IMR-90 (cell line): Measurements from ENCODE around the gene MRPS35. TPM values are rescaled to one million over a fixed set of nuclear protein-coding genes. Genes with fewer than 3 reads are reported as not detected.

Experiments
- ATAC-seq: fragments of 200-7000 bp; cut with Tn5 transposase; 2 replicates; pipeline ENCODE4 v1.9.1; 2020; ENCODE audit warnings: low read depth, mild to moderate bottlenecking, moderate library complexity
- BruUV-seq: library from RNA; stranded (reverse); fragments of 400-500 nt; replicated peaks from 2 replicates; lab custom pipeline; 2021; lab: Mats Ljungman, UMichigan
- CTCF ChIA-PET: fragments of 300-600 bp; formaldehyde crosslinking; extraction: SDS; loops from one replicate; lab custom pipeline; 2021; ENCODE audit warnings: antibody characterized with exemption; lab: Yijun Ruan, JAX
- POLR2A ChIA-PET: fragments of 300-600 bp; sonication (Branson Sonifier 250); formaldehyde crosslinking; loops from one replicate; lab custom pipeline; 2022; ENCODE audit warnings: antibody characterized with exemption; ENCODE audit not compliant: unreplicated experiment; lab: Charles Lee
- DNase-seq: peaks from one replicate; pipeline ENCODE4 v3.0.0; 2013
- H2AFZ ChIP-seq: replicated peaks from 2 replicates; pipeline ENCODE3; 2013; ENCODE audit warnings: low read length, mild to moderate bottlenecking; ENCODE audit not compliant: poor library complexity
- H2AK5ac ChIP-seq: 2 replicates; pipeline ENCODE4 v1.6.1; 2013; ENCODE audit warnings: low read depth, low read length, inconsistent platforms
- H2AK9ac ChIP-seq: replicated peaks from 2 replicates; pipeline ENCODE3; 2013; ENCODE audit warnings: mild to moderate bottlenecking, low read depth, low read length, moderate library complexity; ENCODE audit not compliant: poor library complexity
- H2BK120ac ChIP-seq: 2 replicates; pipeline ENCODE4 v1.6.1; 2013; ENCODE audit warnings: low read depth, low read length, inconsistent platforms
- H2BK15ac ChIP-seq: 3 replicates; pipeline ENCODE4 v1.6.1; 2013; ENCODE audit warnings: low read depth, low read length, inconsistent platforms
- H2BK20ac ChIP-seq: 2 replicates; pipeline ENCODE4 v1.6.1; 2013; ENCODE audit warnings: low read depth, mild to moderate bottlenecking, inconsistent platforms, low read length, moderate library complexity
- H2BK5ac ChIP-seq: 2 replicates; pipeline ENCODE4 v1.6.1; 2013; ENCODE audit warnings: mild to moderate bottlenecking, low read depth, low read length, inconsistent platforms; ENCODE audit not compliant: poor library complexity, severe bottlenecking
- H3K14ac ChIP-seq: replicated peaks from 2 replicates; pipeline ENCODE4 v1.6.1; 2013; ENCODE audit warnings: low read depth, low read length, inconsistent platforms
- H3K18ac ChIP-seq: 2 replicates; pipeline ENCODE4 v1.6.1; 2013; ENCODE audit warnings: low read depth, low read length, control low read depth
- H3K23ac ChIP-seq: 2 replicates; pipeline ENCODE4 v1.6.1; 2013; ENCODE audit warnings: low read depth, low read length, inconsistent platforms
- H3K27ac ChIP-seq: 2 replicates; pipeline ENCODE4 v1.5.1; 2013; ENCODE audit warnings: mild to moderate bottlenecking, control low read depth, low read length; ENCODE audit not compliant: insufficient read depth
- H3K27me3 ChIP-seq: 2 replicates; pipeline ENCODE4 v1.6.1; 2013; ENCODE audit warnings: low read length; ENCODE audit not compliant: control insufficient read depth, insufficient read depth
- H3K36me3 ChIP-seq: 2 replicates; pipeline ENCODE4 v1.6.1; 2013; ENCODE audit warnings: low read length, mixed read lengths; ENCODE audit not compliant: control insufficient read depth, insufficient read depth
- H3K4ac ChIP-seq: 2 replicates; pipeline ENCODE4 v1.6.1; 2013; ENCODE audit warnings: low read depth, low read length, inconsistent platforms
- H3K4me1 ChIP-seq: 2 replicates; pipeline ENCODE4 v1.6.1; 2013; ENCODE audit warnings: low read length, mixed read lengths; ENCODE audit not compliant: control insufficient read depth, insufficient read depth
- H3K4me2 ChIP-seq: 2 replicates; pipeline ENCODE4 v1.6.1; 2013; ENCODE audit warnings: low read depth, mild to moderate bottlenecking, control low read depth, low read length, moderate library complexity
- H3K4me3 ChIP-seq: 2 replicates; pipeline ENCODE4 v1.5.1; 2013; ENCODE audit warnings: low read depth, mild to moderate bottlenecking, control low read depth, low read length, moderate library complexity; ENCODE audit not compliant: insufficient read depth
- H3K56ac ChIP-seq: 2 replicates; pipeline ENCODE4 v1.6.1; 2013; ENCODE audit warnings: low read length, inconsistent platforms; ENCODE audit not compliant: insufficient read depth; ENCODE audit errors: extremely low read depth
- H3K79me1 ChIP-seq, 2 experiments: 2 replicates each; pipeline ENCODE4 v1.6.1; 2013; ENCODE audit warnings: low read length in 2 of 2, inconsistent platforms in 1 of 2, low read depth in 1 of 2
- H3K9ac ChIP-seq: 2 replicates; pipeline ENCODE4 v1.6.1; 2013; ENCODE audit warnings: low read depth, low read length, control low read depth
- H3K9me1 ChIP-seq: 2 replicates; pipeline ENCODE4 v1.6.1; 2013; ENCODE audit warnings: low read length, inconsistent platforms; ENCODE audit not compliant: insufficient read depth
- H3K9me3 ChIP-seq: 2 replicates; pipeline ENCODE4 v1.6.1; 2013; ENCODE audit warnings: low read length; ENCODE audit not compliant: control insufficient read depth, insufficient read depth
- H4K20me1 ChIP-seq: 2 replicates; pipeline ENCODE4 v1.6.1; 2013; ENCODE audit warnings: low read length, inconsistent platforms; ENCODE audit not compliant: insufficient read depth
- H4K5ac ChIP-seq: 2 replicates; pipeline ENCODE4 v1.6.1; 2013; ENCODE audit warnings: mild to moderate bottlenecking, low read depth, low read length, control low read depth
- H4K8ac ChIP-seq, 2 experiments: 2 replicates each; pipeline ENCODE4 v1.6.1; 2013; ENCODE audit warnings: low read depth in 2 of 2, low read length in 2 of 2, control low read depth in 1 of 2, inconsistent platforms in 1 of 2
- H4K91ac ChIP-seq: 2 replicates; pipeline ENCODE4 v1.6.1; 2013; ENCODE audit warnings: low read depth, low read length, inconsistent platforms; ENCODE audit not compliant: insufficient read depth
- BHLHE40 ChIP-seq: fragments of 150-350 bp; IDR thresholded peaks from 2 replicates; pipeline ENCODE4 v1.6.1; 2016; ENCODE audit warnings: mild to moderate bottlenecking, low read depth, low read length
- CHD1 ChIP-seq: IDR thresholded peaks from 2 replicates; pipeline ENCODE4 v1.6.1; 2012; ENCODE audit warnings: low read depth, low read length, improper control_type of control experiment
- RAD21 ChIP-seq: IDR thresholded peaks from 2 replicates; pipeline ENCODE4 v1.6.1; 2012; ENCODE audit warnings: low read length, improper control_type of control experiment
- WGBS, 2 experiments: methylation state at CpG; one replicate each; pipeline versions ENCODE4 v1.1.5 to v1.1.7; 2013; ENCODE audit warnings: missing lambda C conversion rate in 2 of 2; ENCODE audit not compliant: insufficient read length in 1 of 2; ENCODE audit errors: extremely low coverage in 2 of 2; 5-methylcytosine and 5-hydroxymethylcytosine counted together
- dilution Hi-C: fragments of 300-500 bp; cut with HindIII; formaldehyde crosslinking; loops from one replicate; pipeline ENCODE4 v1.14.3; 2018; ENCODE audit warnings: low sequenced_read_pairs; ENCODE audit not compliant: unreplicated experiment
- in situ Hi-C: fragments of 300-500 bp; cut with MboI; formaldehyde crosslinking; loops from 3 replicates; pipeline ENCODE4 v1.14.3; 2019; ENCODE audit warnings: low sequenced_read_pairs, inconsistent platforms, mixed read lengths
- intact Hi-C: fragments of 100-400 bp; cut with micrococcal nuclease; formaldehyde crosslinking; loops from 2 replicates; pipeline ENCODE4 v1.10.0; 2022
- polyA plus RNA-seq, 3 experiments: library from polyadenylated mRNA; depleted of rRNA; stranded (reverse); fragments of >200 nt; gene quantifications; 2 replicates each; pipeline ENCODE4 v1.2.3, GENCODE V29; 2012; ENCODE audit warnings: low replicate concordance in 1 of 3
- total RNA-seq: library from RNA; depleted of rRNA; stranded (reverse); fragments of >200 nt; gene quantifications from 2 replicates; pipeline ENCODE4 v1.2.3, GENCODE V29; 2012

MRPS35 gene
- total and polyA plus RNA-seq, 2 of the 4 experiments (the other 2 are of a cell fraction) = 27.4 to 40.1 TPM

- H3K79me1 ChIP-seq = no peaks in the 10 kb centered on the region
- CTCF ChIA-PET = no interaction called here
- H3K4me1 ChIP-seq = peaks cover 7% of the 10 kb centered on the region
- H2AFZ ChIP-seq = no peak overlapping the region
- no peak overlapping the region for H4K5ac ChIP-seq
- no CpG with 5 or more reads among the region's 3 CpGs for WGBS, 2 experiments
- H3K4me2 ChIP-seq = no peak overlapping the region
- POLR2A ChIA-PET = no interaction called here
- dilution Hi-C loops = no loop called here
- intact Hi-C loops = no loop called here
- no peak overlapping the region for H3K56ac ChIP-seq
- H4K20me1 ChIP-seq = no peaks in the 10 kb centered on the region
- in situ Hi-C loops = no loop called here
- H2BK120ac ChIP-seq = no peak overlapping the region
- no peaks in the 10 kb centered on the region for H3K27me3 ChIP-seq
- no peak overlapping the region for H3K23ac ChIP-seq
- no peak overlapping the region for H3K27ac ChIP-seq
- no peak overlapping the region for H4K8ac ChIP-seq
- no peak overlapping the region for H2AK5ac ChIP-seq
- H3K9ac ChIP-seq = no peak overlapping the region
- H2BK15ac ChIP-seq = no peak overlapping the region
- H3K4me3 ChIP-seq = no peak overlapping the region
- no peaks in the 10 kb centered on the region for H3K9me3 ChIP-seq
- DNase-seq = no peak
- no peak overlapping the region for H2AK9ac ChIP-seq
- H3K36me3 ChIP-seq = no peaks in the 10 kb centered on the region
- no peak for TF ChIP-seq BHLHE40
- TF ChIP-seq RAD21 = no peak
- no peak for TF ChIP-seq CHD1
- no peak overlapping the region for H2BK5ac ChIP-seq
- no peak overlapping the region for H4K91ac ChIP-seq
- no TSS peak for BruUV-seq
- H3K18ac ChIP-seq = no peak overlapping the region
- H3K4ac ChIP-seq = no peak overlapping the region
- no peaks in the 10 kb centered on the region for H3K9me1 ChIP-seq
- no peak overlapping the region for H2BK20ac ChIP-seq
- H3K14ac ChIP-seq = no peak overlapping the region
- ATAC-seq = no peak
Measured at GRCh38 chr12:27771481-27772327, 61.1 kb downstream of the MRPS35 start.
